ENCODE measurements around the gene SNRPF.

The SNRPF gene

DNA sequence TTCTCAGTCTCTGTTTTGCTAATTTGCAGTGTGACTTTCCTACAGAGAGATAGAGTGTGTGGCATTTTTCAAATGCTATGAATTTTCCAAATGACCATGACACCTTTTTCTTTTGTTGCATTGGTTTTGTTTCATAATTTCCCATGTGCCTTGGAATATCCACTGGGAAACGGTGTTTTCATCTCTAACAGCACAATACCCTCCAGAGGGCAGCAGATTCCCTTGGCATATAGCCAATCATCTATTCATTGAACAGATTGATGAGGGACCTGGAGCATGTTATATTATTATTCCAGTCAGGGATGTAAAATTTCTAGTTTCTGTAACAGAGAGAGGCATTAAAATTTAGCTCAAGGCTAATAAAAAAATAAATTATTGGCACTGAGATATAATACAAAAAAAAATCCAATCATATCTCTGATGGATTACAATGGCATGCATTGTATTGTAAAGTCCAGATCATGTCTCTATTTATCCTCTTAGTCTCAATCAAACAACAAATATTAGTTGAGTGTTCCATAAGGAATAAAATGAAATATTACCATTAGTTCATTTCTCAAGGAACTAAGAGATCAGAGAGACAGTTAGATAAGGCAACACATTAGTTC is 38.6 kb upstream of the SNRPF start:
- TF ChIP-seq, protein P1, sequence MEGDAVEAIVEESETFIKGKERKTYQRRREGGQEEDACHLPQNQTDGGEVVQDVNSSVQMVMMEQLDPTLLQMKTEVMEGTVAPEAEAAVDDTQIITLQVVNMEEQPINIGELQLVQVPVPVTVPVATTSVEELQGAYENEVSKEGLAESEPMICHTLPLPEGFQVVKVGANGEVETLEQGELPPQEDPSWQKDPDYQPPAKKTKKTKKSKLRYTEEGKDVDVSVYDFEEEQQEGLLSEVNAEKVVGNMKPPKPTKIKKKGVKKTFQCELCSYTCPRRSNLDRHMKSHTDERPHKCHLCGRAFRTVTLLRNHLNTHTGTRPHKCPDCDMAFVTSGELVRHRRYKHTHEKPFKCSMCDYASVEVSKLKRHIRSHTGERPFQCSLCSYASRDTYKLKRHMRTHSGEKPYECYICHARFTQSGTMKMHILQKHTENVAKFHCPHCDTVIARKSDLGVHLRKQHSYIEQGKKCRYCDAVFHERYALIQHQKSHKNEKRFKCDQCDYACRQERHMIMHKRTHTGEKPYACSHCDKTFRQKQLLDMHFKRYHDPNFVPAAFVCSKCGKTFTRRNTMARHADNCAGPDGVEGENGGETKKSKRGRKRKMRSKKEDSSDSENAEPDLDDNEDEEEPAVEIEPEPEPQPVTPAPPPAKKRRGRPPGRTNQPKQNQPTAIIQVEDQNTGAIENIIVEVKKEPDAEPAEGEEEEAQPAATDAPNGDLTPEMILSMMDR (IDR thresholded peaks at IDR 0.05): no peak
- H3K4me1 ChIP-seq (ENCODE audit: control insufficient read depth in 1 of 2, insufficient read depth in 1 of 2, low read depth in 1 of 2, low read length in 1 of 2): no peaks in the 10 kb centered on the region
- H3K27me3 ChIP-seq: peaks cover 58% of the 10 kb centered on the region
- no peaks in the 10 kb centered on the region for H3K9me3 ChIP-seq
- H3K36me3 ChIP-seq: no peaks in the 10 kb centered on the region
- H3K4me3 ChIP-seq (ENCODE audit: low read depth in 1 of 2, low read length in 1 of 2): no peak overlapping the region
- no peak overlapping the region for H3K27ac ChIP-seq

DNA sequence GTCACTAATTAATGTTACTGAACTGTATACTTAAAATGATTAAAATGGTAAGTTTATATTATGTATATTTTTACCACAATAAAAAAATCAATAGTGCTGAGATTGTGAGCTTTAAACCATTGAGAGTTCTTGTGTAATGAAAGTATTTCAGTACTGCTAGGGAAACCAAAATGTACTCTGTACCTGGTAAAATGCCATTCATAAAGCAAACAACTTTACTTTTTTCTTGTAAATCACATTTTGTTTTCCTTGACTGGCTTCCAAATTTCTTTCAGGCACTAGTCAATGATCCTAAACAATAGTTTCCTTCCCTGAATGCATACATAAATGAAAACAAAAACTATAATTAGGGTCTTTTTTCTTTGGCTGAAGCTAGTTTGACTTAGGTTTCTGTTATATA is 29.4 kb upstream of the SNRPF start:
- H3K27me3 ChIP-seq: peaks cover 55% of the 10 kb centered on the region
- no peak overlapping the region for H3K27ac ChIP-seq
- no peaks in the 10 kb centered on the region for H3K36me3 ChIP-seq
- H3K9me3 ChIP-seq: no peaks in the 10 kb centered on the region
- TF ChIP-seq, protein P1 (IDR thresholded peaks at IDR 0.05): no peak
- H3K4me3 ChIP-seq (ENCODE audit: low read depth in 1 of 2, low read length in 1 of 2): no peak overlapping the region
- H3K4me1 ChIP-seq (ENCODE audit: control insufficient read depth in 1 of 2, insufficient read depth in 1 of 2, low read depth in 1 of 2, low read length in 1 of 2): no peaks in the 10 kb centered on the region

DNA sequence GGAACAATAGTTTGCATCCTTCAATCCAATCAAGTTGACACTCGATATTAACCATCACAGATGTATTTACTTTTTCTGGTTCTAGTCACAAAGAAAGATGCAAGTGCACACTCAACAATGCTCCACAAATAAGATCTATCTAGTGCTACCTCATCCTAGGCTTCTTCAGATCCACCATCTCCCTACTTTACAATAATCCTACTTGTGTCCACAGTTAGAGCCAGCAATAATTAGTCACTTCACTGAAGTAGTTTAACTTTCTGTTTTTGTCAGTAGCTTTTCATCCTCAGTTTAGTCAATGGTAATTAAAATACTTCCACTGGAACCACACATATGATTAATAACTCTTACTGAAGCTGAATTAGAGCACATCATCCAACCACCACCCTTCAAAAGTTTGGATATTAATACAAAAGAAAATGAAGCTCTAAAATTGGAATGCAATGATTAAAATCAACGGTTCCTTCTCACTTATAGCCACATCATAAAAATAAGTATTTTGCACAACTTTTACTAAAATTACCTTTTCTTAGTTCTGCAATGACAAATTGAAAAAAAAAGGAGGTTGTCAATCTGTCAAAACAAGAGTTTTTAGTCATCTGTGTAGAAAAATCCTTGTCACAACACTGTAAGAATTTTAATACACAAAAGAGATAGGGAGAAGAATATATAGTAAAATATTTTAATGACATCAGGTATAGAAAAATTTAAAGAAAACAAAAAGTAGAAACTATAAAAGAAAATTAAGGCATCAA is 28.2 kb upstream of the SNRPF start:
- no peaks in the 10 kb centered on the region for H3K36me3 ChIP-seq
- no peaks in the 10 kb centered on the region for H3K4me1 ChIP-seq (ENCODE audit: control insufficient read depth in 1 of 2, insufficient read depth in 1 of 2, low read depth in 1 of 2, low read length in 1 of 2)
- H3K27ac ChIP-seq: no peak overlapping the region
- no peak overlapping the region for H3K4me3 ChIP-seq (ENCODE audit: low read depth in 1 of 2, low read length in 1 of 2)
- TF ChIP-seq, protein P1 (IDR thresholded peaks at IDR 0.05): no peak
- peaks cover 58% of the 10 kb centered on the region for H3K27me3 ChIP-seq
- no peaks in the 10 kb centered on the region for H3K9me3 ChIP-seq

DNA sequence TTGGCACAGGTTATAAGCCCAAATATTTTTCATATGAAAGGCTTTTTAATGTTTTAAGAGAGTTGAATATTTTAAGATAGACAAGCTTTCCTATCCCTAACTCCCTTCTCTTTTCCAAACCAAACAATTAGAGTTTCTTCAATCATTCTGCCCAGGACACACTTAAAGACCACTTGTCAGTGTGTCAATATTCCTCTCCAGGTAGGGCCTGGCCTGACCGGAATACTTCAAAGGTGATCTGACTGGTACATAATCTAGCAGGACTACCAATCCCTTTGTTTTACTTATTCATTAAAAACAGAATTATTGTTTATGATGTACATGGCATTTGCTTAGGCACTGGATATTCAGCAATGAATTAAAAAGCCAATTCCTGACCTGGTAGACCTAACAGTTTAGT is 24.2 kb upstream of the SNRPF start:
- Histone ChIP-seq H3K27me3 (peaks cover 69% of the 10 kb centered on the region), H3K27ac (no peak overlapping the region), H3K4me1 (ENCODE audit: control insufficient read depth in 1 of 2, insufficient read depth in 1 of 2, low read depth in 1 of 2, low read length in 1 of 2) (no peaks in the 10 kb centered on the region), H3K4me3 (ENCODE audit: low read depth in 1 of 2, low read length in 1 of 2) (no peak overlapping the region), H3K36me3 (no peaks in the 10 kb centered on the region), H3K9me3 (no peaks in the 10 kb centered on the region)
- TF ChIP-seq, protein P1 (IDR thresholded peaks at IDR 0.05): no peak

DNA sequence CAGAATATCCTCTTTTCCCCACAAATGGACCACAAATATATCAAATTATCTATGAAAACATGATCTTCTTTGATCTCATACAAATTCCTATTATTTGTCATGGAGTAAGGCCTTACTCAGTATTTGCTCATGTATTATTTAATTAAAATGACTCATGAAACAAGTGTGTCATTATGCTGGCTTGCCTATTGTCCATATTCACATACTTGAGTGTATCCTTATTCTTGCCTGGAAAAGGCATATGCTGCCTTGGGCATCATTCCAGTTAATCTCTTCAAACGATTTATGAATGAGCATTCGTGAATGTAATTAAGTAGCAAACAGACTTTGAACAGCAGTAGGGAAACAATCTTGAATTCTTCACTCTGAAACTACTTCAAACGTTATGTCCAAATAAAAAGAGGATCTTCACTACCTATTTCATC is 22.6 kb upstream of the SNRPF start:
- Histone ChIP-seq H3K4me3 (ENCODE audit: low read depth in 1 of 2, low read length in 1 of 2) (no peak overlapping the region), H3K27me3 (peaks cover 57% of the 10 kb centered on the region), H3K9me3 (no peaks in the 10 kb centered on the region), H3K36me3 (no peaks in the 10 kb centered on the region), H3K27ac (no peak overlapping the region), H3K4me1 (ENCODE audit: control insufficient read depth in 1 of 2, insufficient read depth in 1 of 2, low read depth in 1 of 2, low read length in 1 of 2) (no peaks in the 10 kb centered on the region)
- TF ChIP-seq, protein P1 (IDR thresholded peaks at IDR 0.05): no peak

All from neutrophil (primary cell).